ENCODE results near the gene CASZ1. TPM values are rescaled to one million over a fixed set of nuclear protein-coding genes. Genes with fewer than 3 reads are reported as not detected.

CASZ1 gene, protein sequence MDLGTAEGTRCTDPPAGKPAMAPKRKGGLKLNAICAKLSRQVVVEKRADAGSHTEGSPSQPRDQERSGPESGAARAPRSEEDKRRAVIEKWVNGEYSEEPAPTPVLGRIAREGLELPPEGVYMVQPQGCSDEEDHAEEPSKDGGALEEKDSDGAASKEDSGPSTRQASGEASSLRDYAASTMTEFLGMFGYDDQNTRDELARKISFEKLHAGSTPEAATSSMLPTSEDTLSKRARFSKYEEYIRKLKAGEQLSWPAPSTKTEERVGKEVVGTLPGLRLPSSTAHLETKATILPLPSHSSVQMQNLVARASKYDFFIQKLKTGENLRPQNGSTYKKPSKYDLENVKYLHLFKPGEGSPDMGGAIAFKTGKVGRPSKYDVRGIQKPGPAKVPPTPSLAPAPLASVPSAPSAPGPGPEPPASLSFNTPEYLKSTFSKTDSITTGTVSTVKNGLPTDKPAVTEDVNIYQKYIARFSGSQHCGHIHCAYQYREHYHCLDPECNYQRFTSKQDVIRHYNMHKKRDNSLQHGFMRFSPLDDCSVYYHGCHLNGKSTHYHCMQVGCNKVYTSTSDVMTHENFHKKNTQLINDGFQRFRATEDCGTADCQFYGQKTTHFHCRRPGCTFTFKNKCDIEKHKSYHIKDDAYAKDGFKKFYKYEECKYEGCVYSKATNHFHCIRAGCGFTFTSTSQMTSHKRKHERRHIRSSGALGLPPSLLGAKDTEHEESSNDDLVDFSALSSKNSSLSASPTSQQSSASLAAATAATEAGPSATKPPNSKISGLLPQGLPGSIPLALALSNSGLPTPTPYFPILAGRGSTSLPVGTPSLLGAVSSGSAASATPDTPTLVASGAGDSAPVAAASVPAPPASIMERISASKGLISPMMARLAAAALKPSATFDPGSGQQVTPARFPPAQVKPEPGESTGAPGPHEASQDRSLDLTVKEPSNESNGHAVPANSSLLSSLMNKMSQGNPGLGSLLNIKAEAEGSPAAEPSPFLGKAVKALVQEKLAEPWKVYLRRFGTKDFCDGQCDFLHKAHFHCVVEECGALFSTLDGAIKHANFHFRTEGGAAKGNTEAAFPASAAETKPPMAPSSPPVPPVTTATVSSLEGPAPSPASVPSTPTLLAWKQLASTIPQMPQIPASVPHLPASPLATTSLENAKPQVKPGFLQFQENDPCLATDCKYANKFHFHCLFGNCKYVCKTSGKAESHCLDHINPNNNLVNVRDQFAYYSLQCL (N-terminal part only)
- 10 to 100 TPM in 2 of 8 experiments, 1 to 10 TPM in 5, under 1 TPM in 1; 0.46 to 15.1 (median 6.4) TPM for total RNA-seq

DNA sequence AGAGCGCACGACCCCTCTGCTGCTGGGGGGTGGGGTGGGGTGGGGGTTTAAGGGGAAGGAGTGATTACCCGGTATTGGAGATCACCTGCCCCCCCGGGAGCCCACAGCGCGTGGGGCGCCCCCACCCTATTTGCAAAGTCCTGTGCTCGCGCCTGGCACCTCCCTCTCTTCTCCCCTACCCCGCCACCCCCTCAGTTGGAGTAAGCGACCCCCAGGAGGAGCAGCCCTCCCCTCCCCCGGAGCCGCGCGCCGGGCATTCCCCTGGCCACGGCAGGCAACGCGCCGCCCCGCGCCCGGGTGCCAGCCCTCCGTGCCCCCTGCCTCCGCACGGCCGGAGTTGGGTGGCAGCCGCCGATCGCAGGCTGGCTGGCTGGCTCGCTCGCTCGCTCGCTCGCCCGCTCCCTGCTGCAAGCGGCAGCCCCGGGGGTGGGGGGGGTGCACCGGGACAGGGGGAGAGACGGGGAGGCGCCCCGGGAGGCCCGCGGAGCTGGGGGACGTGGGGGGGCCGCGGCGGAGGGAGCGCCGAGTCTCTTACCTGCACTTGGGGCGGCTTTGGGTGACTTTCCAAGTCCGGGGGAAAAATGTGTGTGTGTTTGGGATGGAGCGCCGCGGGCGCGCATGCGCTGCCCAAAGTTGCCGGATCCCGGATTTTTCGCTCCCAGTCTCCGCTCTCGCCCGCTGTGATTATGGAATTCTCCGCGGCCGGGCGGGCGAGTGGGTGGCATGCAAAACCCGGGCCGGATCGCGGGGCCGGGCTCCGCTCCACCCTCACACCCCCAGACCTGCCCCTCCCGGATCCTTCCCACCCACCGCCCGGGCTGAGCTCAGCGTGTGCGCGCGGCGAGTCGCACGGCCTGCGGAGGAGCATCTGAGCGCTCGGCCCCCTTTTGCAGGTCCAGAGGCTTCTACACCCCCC is at the start of gene CASZ1:
Gene CASZ1, minus strand, starts transcription at position 618 of the 916 bp plus-strand sequence. CDS start 102,757 bp downstream, outside the sequence.
- peak; percentile 71 to 88 (median 78) for ATAC-seq (replicated peaks in 6 of 8)
- no peak within 1 kb of the TSS for H3K27ac ChIP-seq
- WGBS, 10 experiments = 0 to 2% (median 0%) methylated on average over 1 to 21 of the region's 88 CpGs; no CpG with 5 or more reads in 7 of the 10 experiments
- in situ Hi-C loops (cut with MboI; ENCODE audit: low pct_unique_long_range_greater_than_20kb in 2 of 9, low sequenced_read_pairs in 9 of 9, unreplicated experiment in 9 of 9) = loop anchor here in 2 of 9 experiments (25.0 kb wide), 2 partner anchors 91 to 109 kb away; no protein-coding TSS in a partner anchor
- H3K4me3 ChIP-seq = peak within 1 kb of the TSS; percentile 35 to 64 (median 54)
- peaks cover 11 to 31% of the 10 kb centered on the region in 2 donors for H3K4me1 ChIP-seq (replicated peaks in 1 of 2)

DNA sequence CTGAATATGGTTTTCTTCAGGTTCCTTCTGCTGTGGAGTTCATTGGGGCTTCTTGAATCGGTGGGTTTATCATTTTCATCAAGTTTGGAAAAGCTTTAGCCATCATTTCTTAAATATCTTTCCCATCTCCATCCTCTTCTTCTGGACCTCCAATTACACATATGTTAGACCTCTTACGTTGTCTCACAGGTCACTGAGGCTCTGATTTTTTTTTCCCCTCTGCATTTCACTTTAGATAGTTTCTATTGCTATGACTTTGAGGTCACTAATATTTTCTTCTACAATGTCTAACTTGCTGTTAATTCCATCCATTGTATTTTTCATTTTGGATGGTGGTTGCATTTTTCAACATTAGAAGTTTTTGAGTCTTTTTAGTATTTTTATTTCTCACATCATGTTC is 47.3 kb upstream of the CASZ1 start:
- H3K4me1 ChIP-seq (replicated peaks in 1 of 2) = peaks cover 0 to 4% of the 10 kb centered on the region in 2 donors
- in situ Hi-C loops (cut with MboI; ENCODE audit: low pct_unique_long_range_greater_than_20kb in 2 of 9, low sequenced_read_pairs in 9 of 9, unreplicated experiment in 9 of 9) = no loop called here
- H3K4me3 ChIP-seq = no peak overlapping the region
- ATAC-seq (replicated peaks in 6 of 8) = no peak
- H3K27ac ChIP-seq = no peak overlapping the region
- 7 to 100% (median 65%) methylated on average over 1 to 2 of the region's 2 CpGs for WGBS, 10 experiments

DNA sequence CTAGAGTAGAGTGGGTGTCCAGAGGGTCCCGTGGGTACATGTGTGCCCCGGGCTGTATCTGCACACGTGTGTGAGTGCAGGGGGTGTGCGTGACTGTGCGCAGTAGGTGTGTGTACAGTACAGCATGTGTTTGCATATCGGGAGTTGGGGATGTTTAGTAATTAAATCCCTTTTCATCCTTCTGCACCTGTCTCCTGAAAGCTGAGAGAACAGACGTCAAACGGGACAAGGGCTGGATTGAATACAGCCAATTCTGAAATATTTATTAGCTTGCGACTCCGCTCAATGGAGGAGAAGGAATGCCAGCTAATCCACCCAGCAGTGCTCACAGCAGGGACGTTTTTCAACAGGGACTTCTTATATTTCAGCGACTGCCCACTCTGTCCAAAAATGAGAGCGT is 44.7 kb upstream of the CASZ1 start:
- no peak overlapping the region for H3K4me3 ChIP-seq
- no peak overlapping the region for H3K27ac ChIP-seq
- ATAC-seq (replicated peaks in 6 of 8) = no peak
- 25 to 85% (median 75%) methylated on average over 2 to 12 of the region's 13 CpGs; no CpG with 5 or more reads in 1 of the 10 experiments for WGBS, 10 experiments
- H3K4me1 ChIP-seq (replicated peaks in 1 of 2) = peaks cover 0 to 12% of the 10 kb centered on the region in 2 donors
- in situ Hi-C loops (cut with MboI; ENCODE audit: low pct_unique_long_range_greater_than_20kb in 2 of 9, low sequenced_read_pairs in 9 of 9, unreplicated experiment in 9 of 9) = no loop called here

DNA sequence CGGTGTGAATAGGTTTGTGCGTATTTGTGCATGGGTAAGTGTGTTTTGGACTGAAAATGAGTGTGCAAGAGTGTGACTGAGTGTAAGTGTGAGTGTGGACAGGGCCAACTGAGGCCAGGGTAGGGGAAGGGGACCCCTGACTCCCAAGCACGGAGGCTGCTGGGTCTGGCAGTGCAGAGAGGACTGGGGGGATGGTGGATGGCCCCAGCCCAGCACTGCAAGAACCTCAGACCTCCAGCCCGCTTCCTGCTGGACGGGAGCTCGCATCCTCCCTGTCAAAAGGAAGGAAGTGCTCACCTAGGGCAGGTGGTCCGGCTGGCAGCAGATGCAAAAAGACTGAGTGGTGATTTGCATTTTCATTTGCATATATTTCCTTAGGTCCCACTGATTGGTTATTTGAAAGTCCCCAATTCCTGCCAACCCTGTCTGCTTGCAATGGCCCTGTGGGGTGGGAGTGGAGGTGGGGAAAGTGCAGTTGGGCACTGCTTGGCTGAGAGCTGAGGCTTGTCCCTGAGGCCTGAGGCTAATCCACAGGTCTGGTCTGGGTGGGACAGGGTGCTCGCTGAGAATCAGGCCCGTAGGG is 42.8 kb upstream of the CASZ1 start:
- no peak overlapping the region for H3K27ac ChIP-seq
- 0 to 84% (median 73%) methylated on average over 1 to 8 of the region's 9 CpGs; no CpG with 5 or more reads in 3 of the 10 experiments for WGBS, 10 experiments
- peaks cover 6 to 27% of the 10 kb centered on the region in 2 donors for H3K4me1 ChIP-seq (replicated peaks in 1 of 2)
- in situ Hi-C loops (cut with MboI; ENCODE audit: low pct_unique_long_range_greater_than_20kb in 2 of 9, low sequenced_read_pairs in 9 of 9, unreplicated experiment in 9 of 9) = no loop called here
- ATAC-seq (replicated peaks in 6 of 8) = no peak
- H3K4me3 ChIP-seq = no peak overlapping the region

DNA sequence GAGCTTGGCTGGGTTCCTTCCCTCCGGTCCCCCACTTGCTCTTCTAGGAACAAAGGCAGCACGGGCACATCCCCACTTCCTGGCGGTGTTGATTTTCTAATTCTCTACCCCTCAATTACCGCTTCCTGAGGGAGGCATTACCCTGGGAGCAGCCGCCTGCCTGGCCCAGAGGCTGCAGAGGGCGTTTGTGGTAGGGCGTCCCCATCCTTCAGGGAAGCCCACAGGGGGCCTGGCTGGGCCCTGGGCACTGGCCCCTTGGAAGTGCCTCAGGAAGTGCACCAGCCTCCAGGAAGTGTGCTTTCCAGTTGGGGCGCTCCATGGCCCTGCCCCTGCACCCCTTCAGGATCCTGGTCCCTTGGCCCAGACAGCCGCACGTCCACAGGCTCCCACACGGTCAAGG is 42.1 kb upstream of the CASZ1 start:
- H3K27ac ChIP-seq = no peak overlapping the region
- no peak for ATAC-seq (replicated peaks in 6 of 8)
- WGBS, 10 experiments = 40 to 89% (median 68%) methylated on average over 2 to 9 of the region's 11 CpGs; no CpG with 5 or more reads in 5 of the 10 experiments
- H3K4me1 ChIP-seq (replicated peaks in 1 of 2) = peaks cover 6 to 27% of the 10 kb centered on the region in 2 donors
- no peak overlapping the region for H3K4me3 ChIP-seq
- in situ Hi-C loops (cut with MboI; ENCODE audit: low pct_unique_long_range_greater_than_20kb in 2 of 9, low sequenced_read_pairs in 9 of 9, unreplicated experiment in 9 of 9) = no loop called here

DNA sequence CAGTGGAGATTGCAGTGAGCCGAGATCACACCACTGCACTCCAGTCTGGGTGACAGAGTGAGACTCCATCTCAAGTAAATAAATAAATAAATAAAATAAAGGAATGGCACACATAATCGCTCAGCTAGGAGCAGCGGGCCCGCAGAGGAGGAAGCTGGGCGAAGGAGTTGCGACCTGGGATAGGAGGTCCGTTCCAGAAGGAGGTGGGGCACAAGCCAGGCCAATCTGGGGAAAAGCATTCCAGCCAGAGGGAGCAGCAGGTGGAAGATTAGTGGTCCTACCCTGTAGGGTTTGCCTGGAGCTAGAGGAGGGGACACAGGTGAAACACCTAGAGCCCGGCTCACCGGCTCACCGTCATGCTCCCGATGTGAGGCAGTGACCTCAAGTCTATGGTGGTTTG is 40.3 kb upstream of the CASZ1 start:
- Histone ChIP-seq H3K4me1 (replicated peaks in 1 of 2) (peaks cover 6 to 27% of the 10 kb centered on the region in 2 donors), H3K27ac (no peak overlapping the region), H3K4me3 (no peak overlapping the region)
- no peak for ATAC-seq (replicated peaks in 6 of 8)
- in situ Hi-C loops (cut with MboI; ENCODE audit: low pct_unique_long_range_greater_than_20kb in 2 of 9, low sequenced_read_pairs in 9 of 9, unreplicated experiment in 9 of 9) = no loop called here
- WGBS, 10 experiments = 65 to 100% (median 80%) methylated on average over 1 to 8 of the region's 11 CpGs; no CpG with 5 or more reads in 3 of the 10 experiments

DNA sequence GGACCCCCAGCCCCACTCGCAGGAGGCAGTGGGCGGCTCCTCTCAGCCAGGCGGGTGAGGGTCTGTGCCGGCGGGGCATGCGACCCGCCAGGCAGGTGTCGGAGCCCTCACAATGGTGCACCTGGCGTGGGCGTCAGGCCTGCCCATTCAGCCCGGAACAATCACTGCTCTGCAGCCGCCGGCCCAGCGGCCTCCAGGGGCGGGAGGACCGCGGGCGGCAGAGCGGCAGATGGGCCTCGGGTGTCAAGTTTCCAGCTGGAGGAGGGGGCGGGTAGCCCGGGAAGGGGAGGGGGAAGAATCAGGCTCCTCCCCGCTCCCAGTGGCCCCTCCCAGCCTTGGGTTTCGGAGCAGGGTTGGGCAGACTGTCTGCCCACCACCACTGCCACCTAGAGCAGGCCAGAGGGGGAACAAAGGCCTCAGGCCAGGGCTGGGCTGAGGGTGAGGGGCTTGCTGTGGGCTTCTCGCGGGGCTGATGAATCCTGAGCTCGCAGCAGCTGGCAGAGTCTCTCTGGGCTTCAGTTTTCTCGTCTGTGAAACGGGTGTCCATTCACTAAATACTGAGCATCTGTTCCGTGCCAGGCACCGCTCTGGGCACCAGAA is 39.5 kb upstream of the CASZ1 start:
- WGBS, 10 experiments = 12 to 57% (median 47%) methylated on average over 3 to 13 of the region's 31 CpGs; no CpG with 5 or more reads in 7 of the 10 experiments
- peak; percentile 78 to 95 (median 88) for ATAC-seq (replicated peaks in 6 of 8)
- in situ Hi-C loops (cut with MboI; ENCODE audit: low pct_unique_long_range_greater_than_20kb in 2 of 9, low sequenced_read_pairs in 9 of 9, unreplicated experiment in 9 of 9) = no loop called here
- no peak overlapping the region for H3K4me3 ChIP-seq
- peaks cover 6 to 27% of the 10 kb centered on the region in 2 donors for H3K4me1 ChIP-seq (replicated peaks in 1 of 2)
- H3K27ac ChIP-seq = no peak overlapping the region

DNA sequence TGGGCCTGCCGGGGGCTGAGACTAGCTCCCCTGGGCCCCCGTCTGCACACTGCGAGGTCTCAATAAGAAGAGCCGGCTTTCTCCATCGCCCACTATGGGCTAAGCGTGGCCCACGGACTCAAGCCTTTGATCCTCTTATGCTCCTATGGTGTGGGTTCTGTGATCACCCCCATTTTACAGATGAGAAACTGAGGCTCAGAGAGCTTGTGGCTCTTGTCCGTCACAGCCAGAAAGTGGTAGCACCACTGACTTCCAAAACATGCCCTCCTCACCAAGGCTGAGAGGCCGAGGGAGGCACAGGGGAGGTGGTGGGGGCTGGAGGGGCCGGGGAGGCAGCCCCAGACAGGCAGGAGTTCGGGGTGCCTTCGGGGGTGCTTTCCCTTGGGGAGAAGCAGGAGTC is 39.0 kb upstream of the CASZ1 start:
- WGBS, 10 experiments = 20% methylated on average over 1 of the region's 12 CpGs; no CpG with 5 or more reads in 9 of the 10 experiments
- in situ Hi-C loops (cut with MboI; ENCODE audit: low pct_unique_long_range_greater_than_20kb in 2 of 9, low sequenced_read_pairs in 9 of 9, unreplicated experiment in 9 of 9) = no loop called here
- ATAC-seq (replicated peaks in 6 of 8) = peak in 5 of 8 experiments; percentile 18 to 44 (median 36)
- Histone ChIP-seq H3K27ac (no peak overlapping the region), H3K4me1 (replicated peaks in 1 of 2) (peaks cover 6 to 29% of the 10 kb centered on the region in 2 donors), H3K4me3 (no peak overlapping the region)

DNA sequence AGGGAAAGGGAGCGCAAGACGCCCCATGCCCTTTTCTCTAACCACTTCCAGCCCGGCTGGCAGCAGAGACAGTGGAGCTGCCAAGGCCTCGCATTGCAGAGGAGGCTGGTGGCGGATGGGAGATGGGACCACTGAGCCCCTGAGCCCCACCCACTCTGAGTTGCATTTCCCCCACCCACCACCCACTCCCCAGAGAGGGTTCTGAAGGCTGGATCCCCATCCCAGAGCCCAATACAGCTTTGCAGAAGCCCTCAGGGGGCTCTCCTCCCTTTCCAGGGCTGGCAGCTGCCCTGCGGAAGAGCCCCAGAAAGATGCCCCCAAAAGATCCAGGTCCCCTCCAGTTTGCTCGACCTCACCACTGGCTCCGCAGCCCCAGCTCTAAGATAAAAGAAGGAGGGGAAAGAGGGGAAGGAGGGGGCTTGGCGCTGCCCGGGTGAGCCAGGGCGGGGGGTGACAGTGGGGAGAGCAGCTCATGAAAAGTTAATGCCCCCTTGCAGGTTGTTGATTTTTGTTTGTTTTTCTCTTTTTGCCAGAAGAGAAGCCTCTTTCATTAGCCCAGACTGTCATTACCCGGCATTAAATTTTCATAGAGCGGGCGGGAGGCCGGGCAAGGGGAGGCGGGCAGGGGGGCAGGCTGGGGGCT is 38.4 kb upstream of the CASZ1 start:
- no peak overlapping the region for H3K4me3 ChIP-seq
- no peak overlapping the region for H3K27ac ChIP-seq
- in situ Hi-C loops (cut with MboI; ENCODE audit: low pct_unique_long_range_greater_than_20kb in 2 of 9, low sequenced_read_pairs in 9 of 9, unreplicated experiment in 9 of 9) = no loop called here
- ATAC-seq (replicated peaks in 6 of 8) = peak in 3 of 8 experiments; percentile 1 to 5 (median 2)
- 0 to 80% (median 43%) methylated on average over 1 to 5 of the region's 16 CpGs; no CpG with 5 or more reads in 5 of the 10 experiments for WGBS, 10 experiments
- peaks cover 6 to 31% of the 10 kb centered on the region in 2 donors for H3K4me1 ChIP-seq (replicated peaks in 1 of 2)

DNA sequence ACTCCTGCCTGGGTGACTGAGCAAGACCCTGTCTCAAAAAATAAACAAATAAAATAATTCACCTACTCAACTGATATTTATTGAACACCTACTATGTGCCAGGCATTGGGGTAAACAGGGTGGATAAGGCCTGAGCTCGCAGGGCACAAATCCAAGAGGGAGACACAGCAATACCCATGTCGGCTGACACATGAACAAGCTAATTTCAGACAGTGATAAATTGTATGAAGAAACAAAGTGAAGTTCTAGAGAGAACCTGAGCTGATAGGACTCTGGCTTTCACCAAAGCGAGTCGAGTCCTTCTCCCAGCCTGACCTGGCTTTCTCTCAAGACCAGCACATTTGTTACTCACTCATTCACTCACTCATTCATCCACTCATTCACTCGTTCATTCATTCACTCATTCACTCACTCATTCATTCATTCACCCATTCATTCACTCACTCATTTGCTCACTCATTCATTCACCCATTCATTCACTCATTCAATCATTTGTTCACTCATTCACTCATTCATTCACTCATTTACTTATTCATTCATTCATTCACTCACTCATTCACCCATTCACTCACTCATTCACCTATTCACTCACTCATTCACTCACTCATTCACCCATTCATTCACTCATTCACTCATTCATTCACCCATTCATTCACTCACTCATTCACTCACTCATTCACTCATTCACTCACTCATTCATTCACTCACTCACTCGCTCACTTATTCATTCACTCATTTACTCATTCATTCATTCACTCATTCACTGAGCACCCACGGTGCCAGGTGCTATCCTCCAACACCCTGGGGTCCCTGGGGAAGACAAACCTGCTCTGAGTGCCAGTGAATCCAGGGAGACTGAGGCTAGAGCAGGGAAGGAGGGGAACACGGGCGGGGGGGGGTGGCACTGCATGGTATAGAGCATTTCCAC is 37.4 kb upstream of the CASZ1 start:
- no peak overlapping the region for H3K27ac ChIP-seq
- H3K4me3 ChIP-seq = no peak overlapping the region
- in situ Hi-C loops (cut with MboI; ENCODE audit: low pct_unique_long_range_greater_than_20kb in 2 of 9, low sequenced_read_pairs in 9 of 9, unreplicated experiment in 9 of 9) = no loop called here
- peaks cover 6 to 35% of the 10 kb centered on the region in 2 donors for H3K4me1 ChIP-seq (replicated peaks in 1 of 2)
- no peak for ATAC-seq (replicated peaks in 6 of 8)
- WGBS, 10 experiments = 57 to 81% (median 71%) methylated on average over 3 to 8 of the region's 9 CpGs

Data from motor neuron (in vitro differentiated cells).